Activated CD8-positive, alpha-beta memory T cell treated with anti-CD3 and anti-CD28 coated beads for 24 hours (primary cell): ENCODE measurements around the gene TPRA1.

Experiments
- DNase-seq: peaks from one replicate; pipeline ENCODE4 v3.0.0-alpha.2; 2020

Gene TPRA1

GRCh38 chr3:127590593-127591465, at the start of gene TPRA1:
Gene TPRA1 (minus strand): TSS chr3:127590733. CDS start chr3:127580146, 10,587 bp downstream.
- DNase-seq: peak; percentile 93

- no peak for DNase-seq
Observed at GRCh38 chr3:127640042-127640355, 49.5 kb upstream of the TPRA1 start.

- DNase-seq: no peak
Observed at GRCh38 chr3:127639173-127640041, 48.9 kb upstream of the TPRA1 start.

DNA sequence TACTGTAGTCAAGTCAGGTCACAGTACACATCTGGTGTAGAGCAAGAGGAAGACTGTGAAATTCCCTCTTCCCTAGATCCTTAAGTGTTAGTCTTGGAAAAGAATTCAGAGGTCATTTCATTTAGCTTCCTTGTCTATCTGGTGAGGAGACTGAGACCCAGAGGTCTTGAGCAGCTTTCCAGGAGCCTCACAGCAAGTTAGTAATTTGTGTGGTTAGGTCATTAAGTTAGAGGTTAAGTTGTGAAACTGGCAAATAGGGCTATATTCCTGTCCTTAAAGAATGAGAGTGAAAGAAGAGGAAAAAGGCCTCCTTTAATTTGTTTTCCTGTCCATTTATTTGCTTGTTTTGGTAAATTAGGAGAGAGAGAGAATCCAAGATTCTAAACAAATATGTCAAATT, 47.4 kb upstream of the TPRA1 start:
- no peak for DNase-seq

- no peak for DNase-seq
Observed at GRCh38 chr3:127637546-127637945, 47.0 kb upstream of the TPRA1 start.

GRCh38 chr3:127634653-127635052, 44.1 kb upstream of the TPRA1 start:
- DNase-seq: no peak

GRCh38 chr3:127632035-127632820, 41.7 kb upstream of the TPRA1 start:
- DNase-seq: no peak

GRCh38 chr3:127630811-127631714, 40.5 kb upstream of the TPRA1 start:
- no peak for DNase-seq

GRCh38 chr3:127629467-127630403, 39.2 kb upstream of the TPRA1 start:
- DNase-seq: peak; percentile 75

- DNase-seq: peak; percentile 69
Observed at GRCh38 chr3:127628788-127629466, 38.4 kb upstream of the TPRA1 start, which contains the start of gene PODXL2. Gene PODXL2 (plus strand): TSS chr3:127629185. CDS start chr3:127629220, 35 bp downstream.

DNA sequence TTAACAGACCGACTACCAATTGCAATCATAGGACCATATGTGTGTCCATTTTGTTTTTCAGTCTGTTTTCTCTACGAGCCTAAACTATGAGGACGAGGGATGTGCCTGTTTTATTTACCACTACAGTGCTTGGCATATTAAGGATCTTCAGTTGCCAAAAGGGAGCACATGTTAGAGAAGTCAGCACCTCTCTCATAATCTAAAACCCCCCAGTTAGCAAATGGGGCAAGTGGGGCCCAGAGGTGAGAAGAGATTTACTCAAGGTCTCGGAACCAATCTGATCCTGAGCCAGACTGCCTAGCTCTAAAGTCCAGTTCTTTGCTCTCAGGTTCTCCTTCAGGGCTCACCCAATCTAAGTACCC, 37.9 kb upstream of the TPRA1 start:
- DNase-seq: no peak

DNA sequence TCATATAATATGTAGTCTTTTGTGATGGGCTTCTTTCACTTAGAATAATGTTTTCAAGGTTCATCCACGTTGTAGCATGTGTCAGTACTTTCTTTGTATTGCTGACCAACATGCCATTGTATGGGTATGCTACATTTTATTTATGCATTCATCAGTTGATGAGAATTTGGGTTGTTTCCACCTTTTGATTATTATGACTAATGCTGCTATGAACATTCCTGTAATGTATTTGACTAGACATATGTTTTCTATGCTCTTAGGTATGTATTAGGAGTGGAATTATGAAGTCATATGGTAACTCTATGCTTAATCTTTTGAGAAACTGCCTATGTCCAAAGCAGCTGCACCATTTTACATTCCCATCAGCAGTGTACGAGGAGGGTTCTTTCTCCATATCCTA, 35.3 kb upstream of the TPRA1 start:
- DNase-seq: no peak

DNA sequence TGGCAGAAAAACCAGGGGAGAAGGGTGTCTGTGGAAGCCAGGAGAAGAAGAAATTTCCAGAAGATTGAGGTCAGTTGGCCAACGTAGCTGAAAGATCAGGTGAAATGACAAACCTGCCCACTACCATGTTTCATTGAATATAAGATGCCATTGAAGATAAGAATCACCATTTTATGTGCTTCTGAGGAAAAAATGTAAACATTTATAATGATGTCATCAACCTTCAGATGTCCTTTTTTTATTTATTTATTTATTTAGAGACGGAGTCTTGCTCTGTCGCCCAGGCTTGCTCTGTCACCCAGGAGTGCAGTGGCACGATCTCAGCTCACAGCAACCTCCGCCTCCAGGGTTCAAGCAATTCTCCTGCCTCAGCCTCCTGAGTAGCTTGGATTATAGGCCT, 33.5 kb upstream of the TPRA1 start:
- no peak for DNase-seq

- DNase-seq: no peak
Observed at GRCh38 chr3:127622772-127623576, 32.4 kb upstream of the TPRA1 start.

DNA sequence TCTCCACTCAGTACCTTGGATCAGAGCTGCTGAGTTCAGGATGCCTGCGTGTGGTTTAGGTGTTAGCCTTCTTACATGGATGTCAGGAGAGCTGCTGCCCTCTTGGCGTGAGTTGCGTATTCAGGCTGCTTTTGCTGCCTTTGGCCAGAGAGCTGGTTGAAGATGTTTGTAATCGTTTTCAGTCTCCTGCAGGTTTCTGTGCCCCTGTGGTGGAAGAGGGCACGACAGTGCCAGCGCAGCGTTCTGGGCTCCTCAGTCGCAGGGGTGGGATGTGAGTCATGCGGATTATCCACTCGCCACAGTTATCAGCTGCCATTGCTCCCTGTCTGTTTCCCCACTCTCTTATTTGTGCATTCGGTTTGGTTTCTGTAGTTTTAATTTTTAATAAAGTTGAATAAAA, 31.5 kb upstream of the TPRA1 start:
- no peak for DNase-seq

DNA sequence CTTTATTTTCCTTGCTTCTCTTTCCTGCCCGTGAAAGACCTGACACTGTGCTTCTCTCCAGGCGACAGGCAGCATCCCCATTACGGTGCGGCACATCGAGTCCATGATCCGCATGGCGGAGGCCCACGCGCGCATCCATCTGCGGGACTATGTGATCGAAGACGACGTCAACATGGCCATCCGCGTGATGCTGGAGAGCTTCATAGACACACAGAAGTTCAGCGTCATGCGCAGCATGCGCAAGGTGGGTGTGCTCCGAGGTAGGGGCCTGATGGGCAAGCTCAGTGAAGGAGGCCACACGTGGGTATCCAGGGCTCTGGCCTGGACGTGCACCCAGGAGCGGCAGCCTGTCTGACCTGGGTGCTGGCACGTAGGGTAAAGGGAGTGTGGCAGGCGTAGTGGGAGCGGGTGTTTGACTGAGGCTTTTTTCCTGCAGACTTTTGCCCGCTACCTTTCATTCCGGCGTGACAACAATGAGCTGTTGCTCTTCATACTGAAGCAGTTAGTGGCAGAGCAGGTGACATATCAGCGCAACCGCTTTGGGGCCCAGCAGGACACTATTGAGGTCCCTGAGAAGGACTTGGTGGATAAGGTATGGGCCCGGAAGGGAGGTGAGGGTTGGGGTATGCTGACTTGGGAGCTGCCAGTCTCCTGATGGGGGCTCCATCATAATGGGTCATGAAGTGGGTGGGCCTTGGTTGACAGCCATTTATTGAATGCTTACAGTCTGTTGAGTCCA, 30.3 kb upstream of the TPRA1 start:
- no peak for DNase-seq

DNA sequence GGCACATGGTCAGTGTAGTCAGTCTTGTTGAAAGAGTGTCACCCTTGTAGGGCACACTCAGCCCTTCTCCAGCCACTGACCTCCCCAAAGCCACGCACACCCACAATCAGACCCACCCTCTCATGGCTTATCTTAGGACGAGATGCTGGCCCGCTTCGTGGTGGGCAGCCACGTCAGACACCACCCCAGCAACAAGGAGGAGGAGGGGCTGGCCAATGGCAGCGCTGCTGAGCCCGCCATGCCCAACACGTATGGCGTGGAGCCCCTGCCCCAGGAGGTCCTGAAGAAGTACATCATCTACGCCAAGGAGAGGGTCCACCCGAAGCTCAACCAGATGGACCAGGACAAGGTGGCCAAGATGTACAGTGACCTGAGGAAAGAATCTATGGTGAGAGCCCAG, 28.4 kb upstream of the TPRA1 start:
- no peak for DNase-seq

GRCh38 chr3:127616836-127617605, 26.5 kb upstream of the TPRA1 start:
- no peak for DNase-seq
